H9 (cell line): ENCODE results near the gene ANGPT4. TPM values are rescaled to one million over a fixed set of nuclear protein-coding genes. Genes with fewer than 3 reads are reported as not detected.

Source experiments
- DNase-seq: peaks from one replicate; pipeline ENCODE4 v3.0.0-alpha.2; 2017
- H2AFZ ChIP-seq: one replicate; pipeline ENCODE4 v1.6.1; 2013; ENCODE audit warnings: mild to moderate bottlenecking, low read length, control low read depth, moderate library complexity
- H2AK5ac ChIP-seq: 2 replicates; pipeline ENCODE4 v1.6.1; 2013; ENCODE audit warnings: low read length, control low read depth, mixed read lengths; ENCODE audit not compliant: insufficient read length
- H2BK120ac ChIP-seq: one replicate; pipeline ENCODE4 v1.6.1; 2013; ENCODE audit warnings: low read depth, mild to moderate bottlenecking, low read length, control low read depth, inconsistent platforms; ENCODE audit not compliant: poor library complexity, severe bottlenecking
- H2BK12ac ChIP-seq: 2 replicates; pipeline ENCODE4 v1.6.1; 2013; ENCODE audit warnings: low read length, control low read depth, mixed read lengths, low read depth; ENCODE audit not compliant: insufficient read length
- H2BK15ac ChIP-seq: 2 replicates; pipeline ENCODE4 v1.6.1; 2013; ENCODE audit warnings: low read depth, low read length, control low read depth
- H2BK20ac ChIP-seq: one replicate; pipeline ENCODE4 v1.6.1; 2013; ENCODE audit warnings: low read depth, mild to moderate bottlenecking, low read length, control low read depth, inconsistent platforms; ENCODE audit not compliant: poor library complexity, severe bottlenecking
- H2BK5ac ChIP-seq: 2 replicates; pipeline ENCODE4 v1.6.1; 2013; ENCODE audit warnings: low read length, control low read depth, mixed read lengths; ENCODE audit not compliant: insufficient read length
- H3K14ac ChIP-seq: 2 replicates; pipeline ENCODE4 v1.6.1; 2013; ENCODE audit warnings: low read length, control low read depth; ENCODE audit not compliant: insufficient read depth
- H3K18ac ChIP-seq: 2 replicates; pipeline ENCODE4 v1.6.1; 2013; ENCODE audit warnings: low read depth, mild to moderate bottlenecking, mixed read lengths, low read length, control low read depth; ENCODE audit not compliant: insufficient read length
- H3K23ac ChIP-seq: 2 replicates; pipeline ENCODE4 v1.6.1; 2013; ENCODE audit warnings: low read length, control low read depth, mixed read lengths, low read depth; ENCODE audit not compliant: insufficient read length
- H3K23me2 ChIP-seq: 2 replicates; pipeline ENCODE4 v1.6.1; 2013; ENCODE audit warnings: low read depth, mild to moderate bottlenecking, mixed read lengths, low read length, control low read depth; ENCODE audit not compliant: insufficient read length, poor library complexity, severe bottlenecking
- H3K27ac ChIP-seq: 2 replicates; pipeline ENCODE4 v1.5.1; 2013; ENCODE audit warnings: low read length, control low read depth, mixed read lengths, low read depth; ENCODE audit not compliant: insufficient read length
- H3K27me3 ChIP-seq: 2 replicates; pipeline ENCODE4 v1.6.1; 2013; ENCODE audit warnings: low read length, control low read depth, inconsistent platforms; ENCODE audit not compliant: insufficient read depth
- H3K4ac ChIP-seq: 2 replicates; pipeline ENCODE4 v1.6.1; 2013; ENCODE audit warnings: low read depth, mild to moderate bottlenecking, control low read depth, inconsistent platforms, low read length, moderate library complexity
- H3K4me1 ChIP-seq: 2 replicates; pipeline ENCODE4 v1.6.1; 2013; ENCODE audit warnings: low read length, control low read depth, inconsistent platforms; ENCODE audit not compliant: insufficient read depth
- H3K4me2 ChIP-seq: 2 replicates; pipeline ENCODE4 v1.6.1; 2013; ENCODE audit warnings: low read length, control low read depth, mixed read lengths; ENCODE audit not compliant: insufficient read length, insufficient read depth
- H3K56ac ChIP-seq: 2 replicates; pipeline ENCODE4 v1.6.1; 2013; ENCODE audit warnings: low read depth, mild to moderate bottlenecking, mixed read lengths, low read length, control low read depth; ENCODE audit not compliant: insufficient read length
- H3K79me1 ChIP-seq: 2 replicates; pipeline ENCODE4 v1.6.1; 2013; ENCODE audit warnings: low read depth, mild to moderate bottlenecking, moderate library complexity, low read length, control low read depth, inconsistent platforms; ENCODE audit not compliant: insufficient read depth, poor library complexity, severe bottlenecking
- H3K79me2 ChIP-seq: 2 replicates; pipeline ENCODE4 v1.6.1; 2013; ENCODE audit warnings: low read length, control low read depth, inconsistent platforms; ENCODE audit not compliant: insufficient read depth
- H3K9ac ChIP-seq: 2 replicates; pipeline ENCODE4 v1.6.1; 2013; ENCODE audit warnings: low read length, control low read depth, mixed read lengths; ENCODE audit not compliant: insufficient read length; ENCODE audit errors: extremely low read depth
- H3K9me3 ChIP-seq: one replicate; pipeline ENCODE4 v1.6.1; 2013; ENCODE audit warnings: low read depth, low read length, inconsistent platforms; ENCODE audit not compliant: control insufficient read depth
- H3T11ph ChIP-seq: one replicate; pipeline ENCODE4 v1.6.1; 2013; ENCODE audit warnings: mild to moderate bottlenecking, low read length, control low read depth, inconsistent platforms
- H4K20me1 ChIP-seq: one replicate; pipeline ENCODE4 v1.6.1; 2013; ENCODE audit not compliant: control insufficient read depth, insufficient read length, insufficient read depth
- H4K5ac ChIP-seq: 2 replicates; pipeline ENCODE4 v1.6.1; 2013; ENCODE audit warnings: low read depth, mild to moderate bottlenecking, mixed read lengths, low read length, control low read depth; ENCODE audit not compliant: insufficient read length
- H4K8ac ChIP-seq: replicated peaks from 2 replicates; pipeline ENCODE4 v1.6.1; 2013; ENCODE audit warnings: low read length, control low read depth, mixed read lengths, low read depth; ENCODE audit not compliant: insufficient read length
- H4K91ac ChIP-seq: 2 replicates; pipeline ENCODE4 v1.6.1; 2013; ENCODE audit warnings: low read depth, mild to moderate bottlenecking, moderate library complexity, mixed read lengths, low read length, control low read depth; ENCODE audit not compliant: insufficient read length
- H3K27ac Mint-ChIP-seq, 3 experiments: 2 replicates in 2 of 3; 3 replicates in 1 of 3; pipeline ENCODE4 v1.8.0; 2020 to 2021; ENCODE audit warnings: mixed read lengths in 3 of 3, mild to moderate bottlenecking in 1 of 3, moderate library complexity in 1 of 3
- H3K27me3 Mint-ChIP-seq: 2 replicates; pipeline ENCODE4 v1.8.0; 2021; ENCODE audit warnings: low read depth, mild to moderate bottlenecking, moderate library complexity, mixed read lengths
- H3K36me3 Mint-ChIP-seq, 3 experiments: 2 replicates in 2 of 3; 3 replicates in 1 of 3; pipeline ENCODE4 v1.8.0; 2020 to 2021; ENCODE audit warnings: low read depth in 3 of 3, mixed read lengths in 3 of 3; ENCODE audit not compliant: insufficient read depth in 1 of 3
- H3K4me1 Mint-ChIP-seq, 2 experiments: 2 replicates each; pipeline ENCODE4 v1.8.0; 2020; ENCODE audit warnings: mixed read lengths in 2 of 2
- H3K4me3 Mint-ChIP-seq, 2 experiments: 2 replicates in 1 of 2; 3 replicates in 1 of 2; pipeline ENCODE4 v1.8.0; 2020 to 2021; ENCODE audit warnings: mild to moderate bottlenecking in 2 of 2, mixed read lengths in 2 of 2, moderate library complexity in 1 of 2
- H3K9me3 Mint-ChIP-seq, 2 experiments: 2 replicates in 1 of 2; 3 replicates in 1 of 2; pipeline ENCODE4 v1.8.0; 2020; ENCODE audit warnings: mild to moderate bottlenecking in 2 of 2, mixed read lengths in 2 of 2, moderate library complexity in 1 of 2
- WGBS: extraction: QIAGEN DNeasy Blood & Tissue Kit; methylation state at CpG from one replicate; pipeline ENCODE4 v1.1.7; 2013; ENCODE audit warnings: missing lambda C conversion rate, low lambda C conversion rate, mixed read lengths; ENCODE audit not compliant: insufficient read length; ENCODE audit errors: extremely low coverage; 5-methylcytosine and 5-hydroxymethylcytosine counted together
- total RNA-seq: library from RNA; stranded (reverse); gene quantifications from 2 replicates; pipeline ENCODE4 v1.2.1, GENCODE V29; 2021
- TF ChIP-seq, protein P1 (sequence below): fragments of 200-600 bp; sonication (generic); conservative IDR thresholded peaks from 3 replicates; pipeline ENCODE4 v1.8.0; 2021; ENCODE audit warnings: antibody characterized with exemption, mild to moderate bottlenecking

The ANGPT4 gene
- total RNA-seq, 1 experiment from 2014 or later, result 0.11 TPM

DNA sequence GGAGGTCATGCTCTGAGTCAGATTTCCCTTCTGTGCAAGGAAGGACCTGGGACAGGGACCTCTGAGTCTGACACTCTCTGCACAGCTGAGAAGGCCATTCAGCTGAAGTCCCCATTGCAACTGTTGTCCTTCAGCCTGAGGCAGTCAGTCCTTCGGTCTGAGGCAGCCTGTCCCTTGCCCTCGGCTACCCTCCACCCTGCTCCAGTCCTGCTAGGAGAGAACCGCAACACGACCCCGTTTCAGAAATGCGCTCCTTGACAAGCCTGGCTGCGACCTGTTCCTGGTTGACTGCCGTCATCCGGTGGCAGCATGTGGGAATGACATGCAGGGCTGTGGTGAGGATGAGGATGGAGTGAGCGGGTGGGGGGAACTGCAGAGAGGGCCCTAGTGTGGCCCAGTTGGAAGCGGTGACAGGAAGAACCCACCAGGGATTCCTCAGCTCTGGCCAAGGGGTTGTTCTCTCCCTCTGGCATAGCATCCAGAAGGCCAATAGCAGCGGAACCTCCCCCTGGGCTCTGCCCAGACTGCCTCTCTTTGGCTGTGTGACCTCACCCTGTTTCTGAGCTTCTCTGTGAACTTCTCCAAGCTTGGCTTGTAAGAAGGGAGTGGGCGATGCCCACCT is 40.3 kb upstream of the ANGPT4 start:
- no peak overlapping the region for H4K8ac ChIP-seq
- no peak overlapping the region for H3K9ac ChIP-seq
- H3K79me2 ChIP-seq, result no peaks in the 10 kb centered on the region
- H3K27ac Mint-ChIP-seq, result peak overlapping the region in 1 of 3 experiments; percentile 72; a peak in 1 of 7 replicates
- H3K23me2 ChIP-seq, result no peaks in the 10 kb centered on the region
- no peak overlapping the region for H2AFZ ChIP-seq
- no peaks in the 10 kb centered on the region for H3K9me3 ChIP-seq
- no peaks in the 10 kb centered on the region for H3K27me3 ChIP-seq
- TF ChIP-seq, protein P1, sequence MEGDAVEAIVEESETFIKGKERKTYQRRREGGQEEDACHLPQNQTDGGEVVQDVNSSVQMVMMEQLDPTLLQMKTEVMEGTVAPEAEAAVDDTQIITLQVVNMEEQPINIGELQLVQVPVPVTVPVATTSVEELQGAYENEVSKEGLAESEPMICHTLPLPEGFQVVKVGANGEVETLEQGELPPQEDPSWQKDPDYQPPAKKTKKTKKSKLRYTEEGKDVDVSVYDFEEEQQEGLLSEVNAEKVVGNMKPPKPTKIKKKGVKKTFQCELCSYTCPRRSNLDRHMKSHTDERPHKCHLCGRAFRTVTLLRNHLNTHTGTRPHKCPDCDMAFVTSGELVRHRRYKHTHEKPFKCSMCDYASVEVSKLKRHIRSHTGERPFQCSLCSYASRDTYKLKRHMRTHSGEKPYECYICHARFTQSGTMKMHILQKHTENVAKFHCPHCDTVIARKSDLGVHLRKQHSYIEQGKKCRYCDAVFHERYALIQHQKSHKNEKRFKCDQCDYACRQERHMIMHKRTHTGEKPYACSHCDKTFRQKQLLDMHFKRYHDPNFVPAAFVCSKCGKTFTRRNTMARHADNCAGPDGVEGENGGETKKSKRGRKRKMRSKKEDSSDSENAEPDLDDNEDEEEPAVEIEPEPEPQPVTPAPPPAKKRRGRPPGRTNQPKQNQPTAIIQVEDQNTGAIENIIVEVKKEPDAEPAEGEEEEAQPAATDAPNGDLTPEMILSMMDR, result peak; percentile 97
- no peak overlapping the region for H2BK12ac ChIP-seq
- H3K9me3 Mint-ChIP-seq, result no peaks in the 10 kb centered on the region
- H3K4ac ChIP-seq, result no peak overlapping the region
- H3K27me3 Mint-ChIP-seq, result peaks cover 15% of the 10 kb centered on the region
- no peak overlapping the region for H2BK20ac ChIP-seq
- H3K4me2 ChIP-seq, result no peak overlapping the region
- H3T11ph ChIP-seq, result no peak overlapping the region
- H3K56ac ChIP-seq, result no peak overlapping the region
- no peak overlapping the region for H3K27ac ChIP-seq
- no peak overlapping the region for H2AK5ac ChIP-seq
- no peak overlapping the region for H3K4me3 Mint-ChIP-seq
- H3K4me1 Mint-ChIP-seq, result peaks cover 9 to 32% of the 10 kb centered on the region in 2 experiments
- H3K18ac ChIP-seq, result no peak overlapping the region
- H3K23ac ChIP-seq, result no peak overlapping the region
- no peak overlapping the region for H2BK5ac ChIP-seq
- H3K4me1 ChIP-seq, result no peaks in the 10 kb centered on the region
- no peaks in the 10 kb centered on the region for H3K79me1 ChIP-seq
- no peak overlapping the region for H2BK15ac ChIP-seq
- no peaks in the 10 kb centered on the region for H4K20me1 ChIP-seq
- WGBS, result no CpG with 5 or more reads among the region's 13 CpGs
- H3K14ac ChIP-seq, result no peak overlapping the region
- no peak overlapping the region for H4K5ac ChIP-seq
- DNase-seq, result peak; percentile 86
- no peak overlapping the region for H4K91ac ChIP-seq
- no peaks in the 10 kb centered on the region for H3K36me3 Mint-ChIP-seq
- no peak overlapping the region for H2BK120ac ChIP-seq
